Stomach (tissue), 4 donors: ENCODE results near the gene FPR3.

Experiments
- CTCF ChIP-seq, 7 experiments: fragments of 450-650 bp in 4 of 7; fragments of 200-600 bp in 3 of 7; sonication (generic) in 3 of 7; IDR thresholded peaks; one replicate each; pipeline ENCODE4 v1.5.1; 2016 to 2019; ENCODE audit warnings: antibody characterized with exemption in 7 of 7, control low read depth in 2 of 7, mild to moderate bottlenecking in 1 of 7
- EP300 ChIP-seq: sonication (generic); formaldehyde crosslinking; IDR thresholded peaks from one replicate; pipeline ENCODE4 v1.6.1; 2017; ENCODE audit warnings: antibody characterized with exemption
- POLR2A ChIP-seq, 4 donors: fragments of 450-650 bp; IDR thresholded peaks; one replicate each; pipeline ENCODE4 v1.6.1; 2016; ENCODE audit warnings: antibody characterized with exemption in 4 of 4, control low read depth in 2 of 4, mild to moderate bottlenecking in 1 of 4, moderate library complexity in 1 of 4
- POLR2AphosphoS5 ChIP-seq, 3 donors: sonication (generic); formaldehyde crosslinking; IDR thresholded peaks; one replicate each; pipeline ENCODE4 v1.6.1; 2016; ENCODE audit warnings: antibody characterized with exemption in 3 of 3

GRCh38 chr19:51793994-51794393 lies 963 bp upstream of the FPR3 start:
- TF ChIP-seq CTCF (IDR thresholded peaks at IDR 0.05) = no peak
- TF ChIP-seq POLR2A (IDR thresholded peaks at IDR 0.05) = no peak
- no peak for TF ChIP-seq POLR2AphosphoS5 (IDR thresholded peaks at IDR 0.05)
- TF ChIP-seq EP300 = no peak
